Left ventricle myocardium inferior (tissue), 1 donor: Measurements from ENCODE around the gene MRPS2. TPM values are rescaled to one million over a fixed set of nuclear protein-coding genes. Genes with fewer than 3 reads are reported as not detected.

Source experiments
- DNase-seq: peaks from one replicate; pipeline ENCODE4 v3.0.0-alpha.2; 2020
- H3K27ac ChIP-seq: fragments of 200-600 bp; replicated peaks from 2 replicates; pipeline ENCODE4 v1.8.0; 2021
- H3K27me3 ChIP-seq: fragments of 200-600 bp; 2 replicates; pipeline ENCODE4 v1.8.0; 2021; ENCODE audit warnings: low read depth
- H3K36me3 ChIP-seq: fragments of 200-600 bp; 2 replicates; pipeline ENCODE4 v1.8.0; 2021
- H3K4me1 ChIP-seq: fragments of 200-600 bp; 2 replicates; pipeline ENCODE4 v1.8.0; 2021
- H3K4me3 ChIP-seq: fragments of 200-600 bp; 2 replicates; pipeline ENCODE4 v1.8.0; 2021; ENCODE audit warnings: mild to moderate bottlenecking, moderate library complexity
- H3K9me3 ChIP-seq: fragments of 200-600 bp; replicated peaks from 2 replicates; pipeline ENCODE4 v1.8.0; 2021
- CTCF ChIP-seq: fragments of 200-600 bp; IDR thresholded peaks from 2 replicates; pipeline ENCODE4 v1.8.0; 2021; ENCODE audit warnings: antibody characterized with exemption, mild to moderate bottlenecking, borderline replicate concordance
- intact Hi-C: fragments of 100-400 bp; cut with micrococcal nuclease; formaldehyde crosslinking; loops from one replicate; pipeline ENCODE4 v1.11.0; 2022
- total RNA-seq: library from RNA; stranded (reverse); fragmentation: NEBNext Ultra II Directional; extraction: Animal tissue kit (Norgen Biotek cat#: 25700); gene quantifications from one replicate; pipeline ENCODE4 v1.2.1, GENCODE V29; 2021
- donor health status: DM: no; HTN: yes; CAD: no; lungs with severe emphysema.

The MRPS2 gene
- total RNA-seq, 1 donor from 2014 or later, result 42.6 TPM

- Histone ChIP-seq H3K9me3 (no peaks in the 10 kb centered on the region), H3K27ac (peak overlapping the region; percentile 81), H3K4me1 (peaks cover 31% of the 10 kb centered on the region), H3K27me3 (peaks cover 9% of the 10 kb centered on the region), H3K36me3 (peaks cover 4% of the 10 kb centered on the region), H3K4me3 (peak overlapping the region; percentile 71)
- DNase-seq, result no peak
- intact Hi-C loops, result no loop called here
- peak; percentile 41 for TF ChIP-seq CTCF
Measured at GRCh38 chr9:135478829-135479468, 21.5 kb upstream of the MRPS2 start.

GRCh38 chr9:135479469-135480052 lies 20.9 kb upstream of the MRPS2 start, which contains the start of gene PPP1R26:
PPP1R26 (plus strand) TSS chr9:135479782; CDS start chr9:135484511, 4,729 bp downstream.
- DNase-seq, result peak; percentile 45
- H3K27me3 ChIP-seq, result peaks cover 4% of the 10 kb centered on the region
- peaks cover 10% of the 10 kb centered on the region for H3K36me3 ChIP-seq
- peak within 1 kb of the TSS; percentile 89 for H3K4me3 ChIP-seq
- intact Hi-C loops, result no loop called here
- peaks cover 31% of the 10 kb centered on the region for H3K4me1 ChIP-seq
- H3K9me3 ChIP-seq, result no peaks in the 10 kb centered on the region
- H3K27ac ChIP-seq, result peak within 1 kb of the TSS; percentile 81
- no peak for TF ChIP-seq CTCF

GRCh38 chr9:135480071-135480939 lies 20.2 kb upstream of the MRPS2 start:
- Histone ChIP-seq H3K27ac (peak overlapping the region; percentile 76), H3K4me1 (peaks cover 31% of the 10 kb centered on the region), H3K36me3 (peaks cover 17% of the 10 kb centered on the region), H3K4me3 (peak overlapping the region; percentile 89), H3K27me3 (peaks cover 4% of the 10 kb centered on the region), H3K9me3 (no peaks in the 10 kb centered on the region)
- intact Hi-C loops, result no loop called here
- no peak for TF ChIP-seq CTCF
- DNase-seq, result peak; percentile 46

- no peaks in the 10 kb centered on the region for H3K9me3 ChIP-seq
- no peak for DNase-seq
- H3K27me3 ChIP-seq, result no peaks in the 10 kb centered on the region
- intact Hi-C loops, result no loop called here
- peak overlapping the region; percentile 89 for H3K4me3 ChIP-seq
- no peak for TF ChIP-seq CTCF
- H3K36me3 ChIP-seq, result peaks cover 23% of the 10 kb centered on the region
- no peak overlapping the region for H3K27ac ChIP-seq
- H3K4me1 ChIP-seq, result peaks cover 31% of the 10 kb centered on the region
Measured at GRCh38 chr9:135480940-135481310, 19.6 kb upstream of the MRPS2 start.

GRCh38 chr9:135482015-135482754 lies 18.3 kb upstream of the MRPS2 start:
- Histone ChIP-seq H3K9me3 (no peaks in the 10 kb centered on the region), H3K36me3 (peaks cover 34% of the 10 kb centered on the region), H3K4me1 (peaks cover 31% of the 10 kb centered on the region), H3K4me3 (no peak overlapping the region), H3K27me3 (no peaks in the 10 kb centered on the region), H3K27ac (no peak overlapping the region)
- DNase-seq, result no peak
- TF ChIP-seq CTCF, result no peak
- intact Hi-C loops, result no loop called here
